PC-3 (cell line): ENCODE measurements around the gene CD6. TPM values are rescaled to one million over a fixed set of nuclear protein-coding genes. Genes with fewer than 3 reads are reported as not detected.

ENCODE experiments used
- ATAC-seq: fragments of 200-7000 bp; cut with Tn5 transposase; 2 replicates; pipeline ENCODE4 v1.9.1; 2020; ENCODE audit warnings: mild to moderate bottlenecking, moderate library complexity
- BruUV-seq: library from RNA; stranded (reverse); fragments of 400-500 nt; replicated peaks from 2 replicates; lab custom pipeline; 2021; lab: Mats Ljungman, UMichigan
- CTCF ChIA-PET: fragments of 300-600 bp; sonication (Branson Sonifier 250); formaldehyde crosslinking; loops from one replicate; lab custom pipeline; 2022; ENCODE audit warnings: antibody characterized with exemption; lab: Charles Lee
- POLR2A ChIA-PET: fragments of 300-600 bp; sonication (Branson Sonifier 250); formaldehyde crosslinking; loops from one replicate; lab custom pipeline; 2022; ENCODE audit warnings: antibody characterized with exemption; ENCODE audit not compliant: unreplicated experiment; lab: Charles Lee
- DNase-seq: peaks from one replicate; pipeline ENCODE4 v3.0.0-alpha.2; 2015
- H2AFZ ChIP-seq: fragments of 300-600 bp; sonication (generic); 2 replicates; pipeline ENCODE4 v1.6.0; 2016; ENCODE audit warnings: antibody characterized with exemption, low read length
- H3F3A ChIP-seq: fragments of 300-600 bp; sonication (generic); one replicate; pipeline ENCODE4 v1.6.0; 2017; ENCODE audit warnings: antibody characterized with exemption, low read length, control low read depth, mild to moderate bottlenecking; ENCODE audit not compliant: unreplicated experiment
- H3K27ac ChIP-seq: fragments of 300-600 bp; sonication (generic); 2 replicates; pipeline ENCODE4 v1.5.1; 2016; ENCODE audit warnings: mild to moderate bottlenecking, low read length
- H3K27me3 ChIP-seq: fragments of 300-600 bp; sonication (generic); 2 replicates; pipeline ENCODE4 v1.6.1; 2016; ENCODE audit warnings: low read length, mixed read lengths
- H3K36me3 ChIP-seq: fragments of 300-600 bp; sonication (generic); 2 replicates; pipeline ENCODE4 v1.6.1; 2016; ENCODE audit warnings: low read depth, mixed run types, low read length, mixed read lengths
- H3K4me1 ChIP-seq: fragments of 300-600 bp; sonication (generic); 2 replicates; pipeline ENCODE4 v1.5.1; 2016; ENCODE audit warnings: low read length; ENCODE audit not compliant: insufficient read depth
- H3K4me2 ChIP-seq: fragments of 300-600 bp; sonication (generic); 2 replicates; pipeline ENCODE4 v1.6.0; 2016; ENCODE audit warnings: low read length
- H3K4me3 ChIP-seq: fragments of 300-600 bp; sonication (generic); 2 replicates; pipeline ENCODE4 v1.5.1; 2016; ENCODE audit warnings: mild to moderate bottlenecking, low read length, mixed read lengths
- H3K79me2 ChIP-seq: fragments of 300-600 bp; sonication (generic); 2 replicates; pipeline ENCODE4 v1.6.1; 2017; ENCODE audit warnings: low read length, mixed read lengths
- H3K9ac ChIP-seq: fragments of 300-600 bp; sonication (generic); 2 replicates; pipeline ENCODE4 v1.6.0; 2016; ENCODE audit warnings: mild to moderate bottlenecking, low read length
- H3K9me2 ChIP-seq: fragments of 300-600 bp; sonication (generic); replicated peaks from 2 replicates; pipeline ENCODE4 v1.6.1; 2016; ENCODE audit warnings: mixed run types, low read length, mixed read lengths
- H3K9me3 ChIP-seq: fragments of 300-600 bp; sonication (generic); 2 replicates; pipeline ENCODE4 v1.6.1; 2016; ENCODE audit warnings: low read length, mixed read lengths
- H4K20me1 ChIP-seq: fragments of 300-600 bp; sonication (generic); 2 replicates; pipeline ENCODE4 v1.6.1; 2016; ENCODE audit warnings: low read length, mixed read lengths
- EZH2 ChIP-seq: fragments of 300-600 bp; sonication (generic); IDR thresholded peaks from one replicate; pipeline ENCODE4 v1.6.1; 2017; ENCODE audit warnings: antibody characterized with exemption, mild to moderate bottlenecking, low read length; ENCODE audit not compliant: unreplicated experiment
- EZH2phosphoT487 ChIP-seq: fragments of 300-600 bp; sonication (generic); IDR thresholded peaks from 2 replicates; pipeline ENCODE4 v1.6.1; 2018; ENCODE audit warnings: mild to moderate bottlenecking, antibody characterized with exemption, low read length, borderline replicate concordance
- intact Hi-C: fragments of 100-400 bp; cut with micrococcal nuclease; formaldehyde crosslinking; loops from 2 replicates; pipeline ENCODE4 v1.9.0; 2023
- total RNA-seq: library from RNA; depleted of rRNA; stranded (reverse); fragments of >200 nt; gene quantifications from 2 replicates; pipeline ENCODE4 v1.2.3, GENCODE V29; 2014
- TF ChIP-seq, protein P1 (sequence below): fragments of 300-600 bp; sonication (generic); conservative IDR thresholded peaks from 2 replicates; pipeline ENCODE4 v1.5.1; 2017; ENCODE audit warnings: antibody characterized with exemption, low read depth, mild to moderate bottlenecking, low read length

Gene CD6
- total RNA-seq, 1 experiment from 2014 or later, result not detected

DNA sequence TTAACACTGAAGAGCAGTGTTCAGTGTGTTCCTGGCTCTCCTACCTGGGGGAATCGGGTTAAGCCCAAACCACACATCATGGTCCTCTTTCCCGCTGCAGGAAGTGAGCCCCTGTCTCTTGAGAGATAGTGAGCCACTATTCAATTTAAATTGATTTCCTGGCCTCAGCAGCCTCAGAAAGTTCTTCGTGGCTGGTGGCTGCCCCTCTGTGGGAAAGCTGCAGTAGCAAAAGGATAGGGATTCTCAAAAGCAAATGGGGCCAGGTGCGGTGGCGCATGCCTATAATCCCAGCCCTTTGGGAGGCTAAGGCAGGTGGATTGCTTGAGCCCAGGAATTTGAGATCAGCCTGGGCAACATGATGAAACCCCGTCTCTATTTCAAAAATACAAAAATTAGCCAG, 81.7 kb downstream of the CD6 start:
- Histone ChIP-seq H3K36me3 (no peaks in the 10 kb centered on the region), H3K4me1 (no peaks in the 10 kb centered on the region), H3K4me3 (no peak overlapping the region), H2AFZ (no peak overlapping the region), H4K20me1 (no peaks in the 10 kb centered on the region), H3K27ac (no peak overlapping the region), H3K79me2 (no peaks in the 10 kb centered on the region), H3K27me3 (peaks cover 19% of the 10 kb centered on the region; the same call in 1 of the 2 replicates), H3K9me2 (no peaks in the 10 kb centered on the region), H3K9ac (no peak overlapping the region), H3F3A (no peaks in the 10 kb centered on the region), H3K4me2 (no peak overlapping the region), H3K9me3 (no peaks in the 10 kb centered on the region)
- DNase-seq (no peak), ATAC-seq (no peak)
- no peak for TF ChIP-seq EZH2phosphoT487
- TF ChIP-seq EZH2, result no peak
- TF ChIP-seq, protein P1, sequence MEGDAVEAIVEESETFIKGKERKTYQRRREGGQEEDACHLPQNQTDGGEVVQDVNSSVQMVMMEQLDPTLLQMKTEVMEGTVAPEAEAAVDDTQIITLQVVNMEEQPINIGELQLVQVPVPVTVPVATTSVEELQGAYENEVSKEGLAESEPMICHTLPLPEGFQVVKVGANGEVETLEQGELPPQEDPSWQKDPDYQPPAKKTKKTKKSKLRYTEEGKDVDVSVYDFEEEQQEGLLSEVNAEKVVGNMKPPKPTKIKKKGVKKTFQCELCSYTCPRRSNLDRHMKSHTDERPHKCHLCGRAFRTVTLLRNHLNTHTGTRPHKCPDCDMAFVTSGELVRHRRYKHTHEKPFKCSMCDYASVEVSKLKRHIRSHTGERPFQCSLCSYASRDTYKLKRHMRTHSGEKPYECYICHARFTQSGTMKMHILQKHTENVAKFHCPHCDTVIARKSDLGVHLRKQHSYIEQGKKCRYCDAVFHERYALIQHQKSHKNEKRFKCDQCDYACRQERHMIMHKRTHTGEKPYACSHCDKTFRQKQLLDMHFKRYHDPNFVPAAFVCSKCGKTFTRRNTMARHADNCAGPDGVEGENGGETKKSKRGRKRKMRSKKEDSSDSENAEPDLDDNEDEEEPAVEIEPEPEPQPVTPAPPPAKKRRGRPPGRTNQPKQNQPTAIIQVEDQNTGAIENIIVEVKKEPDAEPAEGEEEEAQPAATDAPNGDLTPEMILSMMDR, result no peak
- no TSS peak for BruUV-seq
- ChIA-PET POLR2A (no interaction called here), CTCF (no interaction called here)
- intact Hi-C loops, result no loop called here

DNA sequence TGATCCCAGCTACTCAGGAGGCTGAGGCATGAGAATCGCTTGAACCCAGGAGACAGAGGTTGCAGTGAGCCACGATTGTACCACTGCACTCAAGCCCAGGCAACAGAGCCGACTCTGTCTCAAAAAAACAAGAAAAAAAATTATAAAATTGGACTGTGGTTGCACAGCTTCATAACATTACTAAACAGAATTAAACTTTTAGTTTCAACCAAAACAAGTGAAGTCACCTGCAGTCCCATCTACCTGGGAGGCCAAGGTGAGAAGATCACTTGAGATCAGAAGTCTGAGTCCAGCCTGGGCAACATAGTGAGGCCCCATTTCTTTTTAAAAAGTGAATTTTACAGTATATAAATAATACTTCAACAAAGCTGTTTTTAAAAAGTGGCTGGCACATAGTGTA, 83.0 kb downstream of the CD6 start:
- no peaks in the 10 kb centered on the region for H3K4me1 ChIP-seq
- ChIA-PET CTCF (no interaction called here), POLR2A (no interaction called here)
- no peaks in the 10 kb centered on the region for H3K9me2 ChIP-seq
- no peak overlapping the region for H3K4me2 ChIP-seq
- intact Hi-C loops, result no loop called here
- BruUV-seq, result no TSS peak
- ATAC-seq, result no peak
- no peaks in the 10 kb centered on the region for H4K20me1 ChIP-seq
- DNase-seq, result no peak
- peaks cover 15% of the 10 kb centered on the region; the same call in 1 of the 2 replicates for H3K27me3 ChIP-seq
- no peaks in the 10 kb centered on the region for H3K9me3 ChIP-seq
- TF ChIP-seq EZH2phosphoT487, result no peak
- TF ChIP-seq, protein P1, result no peak
- TF ChIP-seq EZH2, result no peak
- no peak overlapping the region for H3K4me3 ChIP-seq
- no peaks in the 10 kb centered on the region for H3K79me2 ChIP-seq
- no peak overlapping the region for H2AFZ ChIP-seq
- no peaks in the 10 kb centered on the region for H3F3A ChIP-seq
- H3K27ac ChIP-seq, result no peak overlapping the region
- no peaks in the 10 kb centered on the region for H3K36me3 ChIP-seq
- H3K9ac ChIP-seq, result no peak overlapping the region

DNA sequence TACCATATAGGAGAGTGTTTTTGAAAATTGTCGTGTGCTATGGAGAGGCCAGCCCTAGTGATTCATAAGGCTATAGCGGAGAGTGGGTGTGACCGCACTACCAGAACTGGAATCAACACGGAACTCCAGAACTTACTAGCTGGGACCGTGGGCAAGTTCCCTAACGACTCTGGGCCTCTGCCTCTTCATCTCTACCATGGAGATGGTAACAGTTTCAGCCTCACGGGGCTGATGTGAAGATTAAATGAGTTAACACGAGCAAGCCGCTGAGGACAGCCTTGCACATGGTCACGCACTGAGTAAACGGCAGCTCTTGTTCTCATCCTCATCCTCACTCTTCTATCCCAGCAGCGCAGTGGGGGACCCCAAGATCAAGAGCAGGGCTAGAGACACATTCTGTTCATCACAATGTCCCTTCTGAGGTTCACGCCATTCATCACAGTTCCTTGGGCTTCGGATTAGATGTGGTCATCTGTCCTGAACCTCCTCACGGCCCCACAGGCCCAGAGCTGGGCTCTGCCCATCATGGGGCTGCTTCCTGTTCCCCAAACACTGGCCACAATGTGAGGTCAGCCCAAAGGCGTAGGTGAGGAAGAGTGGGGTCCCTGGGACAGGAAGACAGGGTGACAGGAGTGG, 83.6 kb downstream of the CD6 start:
- DNase-seq (no peak), ATAC-seq (no peak)
- no peaks in the 10 kb centered on the region for H3F3A ChIP-seq
- H3K4me3 ChIP-seq, result no peak overlapping the region
- intact Hi-C loops, result no loop called here
- no peaks in the 10 kb centered on the region for H3K36me3 ChIP-seq
- POLR2A ChIA-PET, result interaction anchor here (0.6 kb wide), 1 partner anchor 141 kb away, joined by 6 read pairs; the partner anchor contains the start of gene TMEM109
- no peaks in the 10 kb centered on the region for H4K20me1 ChIP-seq
- H3K4me1 ChIP-seq, result no peaks in the 10 kb centered on the region
- no peak overlapping the region for H3K9ac ChIP-seq
- no peaks in the 10 kb centered on the region for H3K9me2 ChIP-seq
- CTCF ChIA-PET, result no interaction called here
- no TSS peak for BruUV-seq
- no peak overlapping the region for H3K27ac ChIP-seq
- H3K27me3 ChIP-seq, result peaks cover 15% of the 10 kb centered on the region; the same call in 1 of the 2 replicates
- no peaks in the 10 kb centered on the region for H3K9me3 ChIP-seq
- TF ChIP-seq EZH2phosphoT487 (no peak), EZH2 (no peak)
- TF ChIP-seq, protein P1, result no peak
- no peak overlapping the region for H2AFZ ChIP-seq
- H3K4me2 ChIP-seq, result no peak overlapping the region
- H3K79me2 ChIP-seq, result no peaks in the 10 kb centered on the region
